Breast epithelium (tissue), 3 donors: ENCODE measurements around the gene TLE6.

Experiments used
- CTCF ChIP-seq, 3 donors: fragments of 450-650 bp; IDR thresholded peaks; one replicate each; pipeline ENCODE4 v1.5.1; 2016 to 2017; ENCODE audit warnings: antibody characterized with exemption in 3 of 3, mild to moderate bottlenecking in 3 of 3, moderate library complexity in 3 of 3
- POLR2A ChIP-seq: fragments of 450-650 bp; IDR thresholded peaks from one replicate; pipeline ENCODE4 v1.6.1; 2016; ENCODE audit warnings: antibody characterized with exemption, mild to moderate bottlenecking, moderate library complexity
- POLR2AphosphoS5 ChIP-seq, 3 donors: sonication (generic); formaldehyde crosslinking; IDR thresholded peaks; one replicate each; pipeline ENCODE4 v1.6.1; 2017; ENCODE audit warnings: antibody characterized with exemption in 3 of 3

GRCh38 chr19:2997720-2998119 lies 20.4 kb downstream of the TLE6 start:
- TF ChIP-seq POLR2A = no peak
- no peak for TF ChIP-seq CTCF (IDR thresholded peaks at IDR 0.05)
- TF ChIP-seq POLR2AphosphoS5 (IDR thresholded peaks at IDR 0.05) = no peak
